Neural crest cell (in vitro differentiated cells): ENCODE measurements around the gene ANKRD27. TPM values are rescaled to one million over a fixed set of nuclear protein-coding genes. Genes with fewer than 3 reads are reported as not detected.

Source experiments
- DNase-seq: peaks from one replicate; pipeline ENCODE4 v3.0.0; 2021; ENCODE audit warnings: low read depth, mixed read lengths, low spot score
- H3K27ac Mint-ChIP-seq: one replicate; pipeline ENCODE4 v1.8.0; 2021; ENCODE audit warnings: mild to moderate bottlenecking, mixed read lengths; ENCODE audit not compliant: unreplicated experiment
- H3K27me3 Mint-ChIP-seq: 2 replicates; pipeline ENCODE4 v1.8.0; 2021; ENCODE audit warnings: low read depth, mild to moderate bottlenecking, mixed read lengths
- H3K36me3 Mint-ChIP-seq: 2 replicates; pipeline ENCODE4 v1.8.0; 2021; ENCODE audit warnings: low read depth, mild to moderate bottlenecking, mixed read lengths
- H3K4me1 Mint-ChIP-seq: 2 replicates; pipeline ENCODE4 v1.8.0; 2021; ENCODE audit warnings: mixed read lengths
- H3K4me3 Mint-ChIP-seq: one replicate; pipeline ENCODE4 v1.8.0; 2021; ENCODE audit warnings: mild to moderate bottlenecking, mixed read lengths
- H3K9me3 Mint-ChIP-seq: 2 replicates; pipeline ENCODE4 v1.8.0; 2021; ENCODE audit warnings: mixed read lengths
- total RNA-seq: library from RNA; stranded (reverse); gene quantifications from 2 replicates; pipeline ENCODE4 v1.2.1, GENCODE V29; 2021
- TF ChIP-seq, protein P1 (sequence below): fragments of 200-600 bp; sonication (generic); conservative IDR thresholded peaks from 2 replicates; pipeline ENCODE4 v1.5.0; 2021; ENCODE audit warnings: antibody characterized with exemption, mild to moderate bottlenecking

Gene ANKRD27
- total RNA-seq, 1 donor from 2014 or later, result 25.1 TPM

DNA sequence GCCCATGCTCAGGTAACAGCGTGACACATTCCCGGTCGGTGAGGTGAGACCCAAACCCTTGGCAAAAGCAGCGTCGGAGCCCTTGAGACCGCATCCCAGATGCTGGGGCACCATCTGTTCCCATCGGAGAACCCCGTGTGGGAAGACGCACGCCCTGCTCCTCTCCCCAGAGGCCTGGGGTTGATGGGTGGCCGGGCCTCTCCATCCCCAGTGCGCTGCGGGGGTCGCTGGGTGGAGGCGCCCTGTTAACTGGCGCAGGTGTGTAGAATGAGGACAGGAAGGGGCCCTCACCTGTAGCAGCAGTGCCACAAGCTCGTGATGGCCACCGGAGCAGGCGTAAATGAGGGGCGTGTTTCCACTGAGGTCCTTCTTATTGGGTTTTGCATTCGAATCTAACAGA, 69.4 kb downstream of the ANKRD27 start:
- peaks cover 13% of the 10 kb centered on the region for H3K36me3 Mint-ChIP-seq
- H3K4me1 Mint-ChIP-seq, result no peaks in the 10 kb centered on the region
- TF ChIP-seq, protein P1, sequence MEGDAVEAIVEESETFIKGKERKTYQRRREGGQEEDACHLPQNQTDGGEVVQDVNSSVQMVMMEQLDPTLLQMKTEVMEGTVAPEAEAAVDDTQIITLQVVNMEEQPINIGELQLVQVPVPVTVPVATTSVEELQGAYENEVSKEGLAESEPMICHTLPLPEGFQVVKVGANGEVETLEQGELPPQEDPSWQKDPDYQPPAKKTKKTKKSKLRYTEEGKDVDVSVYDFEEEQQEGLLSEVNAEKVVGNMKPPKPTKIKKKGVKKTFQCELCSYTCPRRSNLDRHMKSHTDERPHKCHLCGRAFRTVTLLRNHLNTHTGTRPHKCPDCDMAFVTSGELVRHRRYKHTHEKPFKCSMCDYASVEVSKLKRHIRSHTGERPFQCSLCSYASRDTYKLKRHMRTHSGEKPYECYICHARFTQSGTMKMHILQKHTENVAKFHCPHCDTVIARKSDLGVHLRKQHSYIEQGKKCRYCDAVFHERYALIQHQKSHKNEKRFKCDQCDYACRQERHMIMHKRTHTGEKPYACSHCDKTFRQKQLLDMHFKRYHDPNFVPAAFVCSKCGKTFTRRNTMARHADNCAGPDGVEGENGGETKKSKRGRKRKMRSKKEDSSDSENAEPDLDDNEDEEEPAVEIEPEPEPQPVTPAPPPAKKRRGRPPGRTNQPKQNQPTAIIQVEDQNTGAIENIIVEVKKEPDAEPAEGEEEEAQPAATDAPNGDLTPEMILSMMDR, result no peak
- H3K27me3 Mint-ChIP-seq, result no peaks in the 10 kb centered on the region
- H3K9me3 Mint-ChIP-seq, result peaks cover 4% of the 10 kb centered on the region
- H3K27ac Mint-ChIP-seq, result no peak overlapping the region
- no peak for DNase-seq
- H3K4me3 Mint-ChIP-seq, result no peak overlapping the region

DNA sequence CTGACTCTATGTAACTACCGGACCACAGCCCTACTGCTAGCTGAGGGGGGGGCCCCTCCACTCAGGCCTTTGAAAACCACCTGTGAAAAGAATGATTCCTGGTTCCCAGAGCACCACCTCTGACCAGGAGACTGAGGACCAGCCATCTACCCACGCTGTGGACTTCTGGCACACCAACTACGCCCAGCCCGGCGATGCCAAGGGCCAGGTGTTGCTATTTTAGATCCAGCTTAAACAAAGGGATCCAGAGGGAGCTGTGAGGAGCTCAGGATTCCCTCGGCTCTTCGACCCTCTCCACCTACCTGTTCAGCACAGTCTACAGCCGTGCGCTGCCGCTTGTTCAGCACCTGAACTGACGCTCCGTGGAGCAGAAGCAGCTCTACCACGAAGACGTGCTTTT, 71.0 kb downstream of the ANKRD27 start:
- no peak overlapping the region for H3K4me3 Mint-ChIP-seq
- TF ChIP-seq, protein P1, result no peak
- no peaks in the 10 kb centered on the region for H3K4me1 Mint-ChIP-seq
- H3K27ac Mint-ChIP-seq, result no peak overlapping the region
- H3K36me3 Mint-ChIP-seq, result peaks cover 8% of the 10 kb centered on the region
- no peaks in the 10 kb centered on the region for H3K27me3 Mint-ChIP-seq
- H3K9me3 Mint-ChIP-seq, result no peaks in the 10 kb centered on the region
- no peak for DNase-seq

- Mint-ChIP-seq H3K27me3 (no peaks in the 10 kb centered on the region), H3K4me3 (no peak overlapping the region), H3K9me3 (no peaks in the 10 kb centered on the region), H3K36me3 (peaks cover 6% of the 10 kb centered on the region), H3K27ac (no peak overlapping the region), H3K4me1 (no peaks in the 10 kb centered on the region)
- DNase-seq, result peak; percentile 53
- TF ChIP-seq, protein P1, result peak; percentile 91
These were observed 75.2 kb downstream of the ANKRD27 start for GRCh38 chr19:32599736-32600157.

DNA sequence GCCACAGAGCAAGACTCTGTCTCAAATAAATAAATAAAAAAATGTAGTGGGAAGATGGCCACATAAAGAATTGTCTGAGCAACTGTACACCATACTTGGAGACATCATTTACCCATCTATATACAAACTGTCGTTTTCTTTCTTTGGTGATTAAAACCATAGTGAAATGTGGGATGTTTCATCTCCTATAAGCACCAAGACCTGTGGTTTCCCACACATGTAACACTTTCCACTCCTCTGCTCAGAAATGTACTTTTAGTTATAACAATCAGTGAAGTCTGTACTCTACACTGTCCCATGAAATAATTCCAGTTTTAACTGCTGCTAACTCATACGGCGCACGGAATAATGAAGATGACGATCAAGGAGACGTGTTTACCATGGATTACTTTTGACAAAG, 75.7 kb downstream of the ANKRD27 start:
- peaks cover 6% of the 10 kb centered on the region for H3K36me3 Mint-ChIP-seq
- no peaks in the 10 kb centered on the region for H3K27me3 Mint-ChIP-seq
- no peak overlapping the region for H3K4me3 Mint-ChIP-seq
- no peak for DNase-seq
- no peaks in the 10 kb centered on the region for H3K4me1 Mint-ChIP-seq
- no peak overlapping the region for H3K27ac Mint-ChIP-seq
- TF ChIP-seq, protein P1, result no peak
- H3K9me3 Mint-ChIP-seq, result no peaks in the 10 kb centered on the region

- no peaks in the 10 kb centered on the region for H3K9me3 Mint-ChIP-seq
- peaks cover 13% of the 10 kb centered on the region for H3K36me3 Mint-ChIP-seq
- DNase-seq, result no peak
- H3K27me3 Mint-ChIP-seq, result no peaks in the 10 kb centered on the region
- H3K4me1 Mint-ChIP-seq, result no peaks in the 10 kb centered on the region
- no peak overlapping the region for H3K4me3 Mint-ChIP-seq
- TF ChIP-seq, protein P1, result no peak
- no peak overlapping the region for H3K27ac Mint-ChIP-seq
These were observed 77.0 kb downstream of the ANKRD27 start for GRCh38 chr19:32598022-32598421.

DNA sequence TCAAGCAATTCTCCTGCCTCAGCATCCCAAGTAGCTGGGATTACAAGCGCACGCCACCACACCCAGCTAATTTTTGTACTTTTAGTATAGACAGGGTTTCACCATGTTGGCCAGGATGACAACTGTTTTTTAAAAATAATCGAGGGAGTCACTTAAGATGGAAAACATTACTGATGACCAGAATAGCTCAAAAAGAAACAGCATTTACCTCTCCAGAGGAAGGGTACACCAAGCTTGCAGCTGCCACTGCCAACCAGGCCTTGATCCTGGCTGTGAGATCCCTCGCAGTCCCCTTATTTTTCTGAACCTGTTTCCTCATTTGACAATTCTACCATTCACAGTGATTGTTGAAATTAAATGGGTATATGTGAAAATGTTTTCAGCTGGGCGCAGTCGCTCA, 79.5 kb downstream of the ANKRD27 start:
- DNase-seq, result no peak
- no peaks in the 10 kb centered on the region for H3K27me3 Mint-ChIP-seq
- peaks cover 26% of the 10 kb centered on the region for H3K36me3 Mint-ChIP-seq
- TF ChIP-seq, protein P1, result no peak
- no peaks in the 10 kb centered on the region for H3K4me1 Mint-ChIP-seq
- peaks cover 4% of the 10 kb centered on the region for H3K9me3 Mint-ChIP-seq
- H3K4me3 Mint-ChIP-seq, result no peak overlapping the region
- peak overlapping the region; percentile 35 for H3K27ac Mint-ChIP-seq
